GM23248 (cell line): ENCODE data around the gene ZFAND3.

Source experiments
- EZH2 ChIP-seq: fragments of 200-600 bp; sonication (generic); IDR thresholded peaks from 2 replicates; pipeline ENCODE4 v1.6.1; 2018; ENCODE audit warnings: antibody characterized with exemption, mild to moderate bottlenecking; ENCODE audit not compliant: insufficient read depth, poor library complexity, severe bottlenecking
- EZH2phosphoT487 ChIP-seq: fragments of 200-600 bp; sonication (generic); IDR thresholded peaks from 2 replicates; pipeline ENCODE4 v1.6.1; 2018; ENCODE audit warnings: antibody characterized with exemption, moderate library complexity, mild to moderate bottlenecking, low read depth; ENCODE audit not compliant: insufficient read depth

DNA sequence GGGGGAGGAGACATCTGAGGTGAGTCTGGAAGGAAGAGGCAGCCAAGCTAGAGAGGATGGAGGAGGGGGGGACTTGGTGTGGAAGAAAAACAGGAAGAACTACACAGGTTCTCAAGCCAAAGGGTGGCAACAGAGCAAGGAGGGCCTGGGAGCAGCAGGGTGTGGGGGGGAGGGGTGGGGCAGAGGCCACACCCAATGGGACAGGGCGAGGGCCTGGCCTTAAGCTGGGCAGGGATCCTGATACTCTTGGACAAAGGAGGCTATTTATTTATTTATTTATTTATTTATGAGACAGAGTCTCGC is 359.0 kb downstream of the ZFAND3 start:
- TF ChIP-seq EZH2, result no peak
- no peak for TF ChIP-seq EZH2phosphoT487
